Glutamatergic neuron (in vitro differentiated cells): ENCODE results near the gene IL22RA1. TPM values are rescaled to one million over a fixed set of nuclear protein-coding genes. Genes with fewer than 3 reads are reported as not detected.

Experiments
- DNase-seq: peaks from one replicate; pipeline ENCODE4 v3.0.0; 2022
- H3K27ac Mint-ChIP-seq: one replicate; pipeline ENCODE4 v1.8.0; 2020; ENCODE audit warnings: mild to moderate bottlenecking, mixed read lengths, inconsistent platforms; ENCODE audit not compliant: unreplicated experiment
- H3K27me3 Mint-ChIP-seq: one replicate; pipeline ENCODE4 v1.8.0; 2020; ENCODE audit warnings: mild to moderate bottlenecking, moderate library complexity, mixed read lengths, inconsistent platforms; ENCODE audit not compliant: unreplicated experiment
- H3K36me3 Mint-ChIP-seq: one replicate; pipeline ENCODE4 v1.8.0; 2020; ENCODE audit warnings: mild to moderate bottlenecking, mixed read lengths, inconsistent platforms; ENCODE audit not compliant: unreplicated experiment
- H3K4me1 Mint-ChIP-seq: one replicate; pipeline ENCODE4 v1.8.0; 2020; ENCODE audit warnings: mild to moderate bottlenecking, low read depth, mixed read lengths, inconsistent platforms; ENCODE audit not compliant: unreplicated experiment
- H3K4me3 Mint-ChIP-seq: one replicate; pipeline ENCODE4 v1.8.0; 2020; ENCODE audit warnings: mild to moderate bottlenecking, mixed read lengths, inconsistent platforms; ENCODE audit not compliant: unreplicated experiment
- H3K9me3 Mint-ChIP-seq: one replicate; pipeline ENCODE4 v1.8.0; 2020; ENCODE audit warnings: mild to moderate bottlenecking, moderate library complexity, mixed read lengths, inconsistent platforms; ENCODE audit not compliant: unreplicated experiment
- CTCF ChIP-seq: fragments of 200-600 bp; sonication (generic); IDR thresholded peaks from one replicate; pipeline ENCODE4 v1.5.0; 2021; ENCODE audit not compliant: partially characterized antibody, unreplicated experiment
- total RNA-seq: library from RNA; stranded (reverse); fragmentation: NEBNext Ultra II Directional; extraction: Animal tissue kit (Norgen Biotek cat#: 25700); gene quantifications from one replicate; pipeline ENCODE4 v1.2.1, GENCODE V29; 2021; ENCODE audit not compliant: unreplicated experiment

Gene IL22RA1
- total RNA-seq, 1 donor from 2014 or later = not detected

DNA sequence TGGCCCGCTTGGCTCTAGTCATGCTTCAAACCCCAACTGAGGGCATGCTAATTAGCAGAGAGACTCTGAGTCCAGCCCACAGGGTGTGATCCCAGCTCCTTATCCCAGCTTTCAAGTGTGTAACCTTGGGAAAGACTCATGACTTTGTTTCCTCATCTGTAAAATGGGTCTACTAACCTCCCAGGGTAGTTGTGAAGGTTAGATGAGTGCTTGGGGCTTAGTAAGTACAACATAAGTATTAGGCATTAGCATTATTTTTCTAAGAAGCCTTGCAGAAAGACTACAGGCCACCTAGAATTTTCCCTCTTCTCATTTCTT lies 33.8 kb downstream of the IL22RA1 start:
- Mint-ChIP-seq H3K36me3 (no peaks in the 10 kb centered on the region), H3K27me3 (no peaks in the 10 kb centered on the region), H3K4me1 (peaks cover 6% of the 10 kb centered on the region), H3K27ac (no peak overlapping the region), H3K4me3 (no peak overlapping the region), H3K9me3 (peaks cover 3% of the 10 kb centered on the region)
- TF ChIP-seq CTCF = no peak
- DNase-seq = no peak

GRCh38 chr1:24108334-24109165 lies 34.4 kb downstream of the IL22RA1 start:
- no peak for DNase-seq
- peaks cover 6% of the 10 kb centered on the region for H3K4me1 Mint-ChIP-seq
- H3K9me3 Mint-ChIP-seq = peaks cover 3% of the 10 kb centered on the region
- no peaks in the 10 kb centered on the region for H3K36me3 Mint-ChIP-seq
- H3K4me3 Mint-ChIP-seq = no peak overlapping the region
- peaks cover 1% of the 10 kb centered on the region for H3K27me3 Mint-ChIP-seq
- no peak for TF ChIP-seq CTCF
- H3K27ac Mint-ChIP-seq = no peak overlapping the region

- Mint-ChIP-seq H3K4me3 (no peak overlapping the region), H3K36me3 (no peaks in the 10 kb centered on the region), H3K27ac (no peak overlapping the region), H3K4me1 (peaks cover 6% of the 10 kb centered on the region), H3K9me3 (peaks cover 3% of the 10 kb centered on the region), H3K27me3 (peaks cover 1% of the 10 kb centered on the region)
- no peak for DNase-seq
- no peak for TF ChIP-seq CTCF
These were observed 35.3 kb downstream of the IL22RA1 start for GRCh38 chr1:24107462-24108138.

GRCh38 chr1:24105368-24106160 lies 37.4 kb downstream of the IL22RA1 start:
- DNase-seq = no peak
- no peak overlapping the region for H3K4me3 Mint-ChIP-seq
- no peaks in the 10 kb centered on the region for H3K36me3 Mint-ChIP-seq
- H3K27me3 Mint-ChIP-seq = peaks cover 1% of the 10 kb centered on the region
- peaks cover 1% of the 10 kb centered on the region for H3K4me1 Mint-ChIP-seq
- no peak for TF ChIP-seq CTCF
- H3K27ac Mint-ChIP-seq = no peak overlapping the region
- peaks cover 2% of the 10 kb centered on the region for H3K9me3 Mint-ChIP-seq
